ENCODE measurements around the gene PEAR1.
A peak's percentile ranks its signal among the peaks of the same experiment; 100 is the strongest.

Gene PEAR1, protein sequence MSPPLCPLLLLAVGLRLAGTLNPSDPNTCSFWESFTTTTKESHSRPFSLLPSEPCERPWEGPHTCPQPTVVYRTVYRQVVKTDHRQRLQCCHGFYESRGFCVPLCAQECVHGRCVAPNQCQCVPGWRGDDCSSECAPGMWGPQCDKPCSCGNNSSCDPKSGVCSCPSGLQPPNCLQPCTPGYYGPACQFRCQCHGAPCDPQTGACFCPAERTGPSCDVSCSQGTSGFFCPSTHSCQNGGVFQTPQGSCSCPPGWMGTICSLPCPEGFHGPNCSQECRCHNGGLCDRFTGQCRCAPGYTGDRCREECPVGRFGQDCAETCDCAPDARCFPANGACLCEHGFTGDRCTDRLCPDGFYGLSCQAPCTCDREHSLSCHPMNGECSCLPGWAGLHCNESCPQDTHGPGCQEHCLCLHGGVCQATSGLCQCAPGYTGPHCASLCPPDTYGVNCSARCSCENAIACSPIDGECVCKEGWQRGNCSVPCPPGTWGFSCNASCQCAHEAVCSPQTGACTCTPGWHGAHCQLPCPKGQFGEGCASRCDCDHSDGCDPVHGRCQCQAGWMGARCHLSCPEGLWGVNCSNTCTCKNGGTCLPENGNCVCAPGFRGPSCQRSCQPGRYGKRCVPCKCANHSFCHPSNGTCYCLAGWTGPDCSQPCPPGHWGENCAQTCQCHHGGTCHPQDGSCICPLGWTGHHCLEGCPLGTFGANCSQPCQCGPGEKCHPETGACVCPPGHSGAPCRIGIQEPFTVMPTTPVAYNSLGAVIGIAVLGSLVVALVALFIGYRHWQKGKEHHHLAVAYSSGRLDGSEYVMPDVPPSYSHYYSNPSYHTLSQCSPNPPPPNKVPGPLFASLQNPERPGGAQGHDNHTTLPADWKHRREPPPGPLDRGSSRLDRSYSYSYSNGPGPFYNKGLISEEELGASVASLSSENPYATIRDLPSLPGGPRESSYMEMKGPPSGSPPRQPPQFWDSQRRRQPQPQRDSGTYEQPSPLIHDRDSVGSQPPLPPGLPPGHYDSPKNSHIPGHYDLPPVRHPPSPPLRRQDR

DNA sequence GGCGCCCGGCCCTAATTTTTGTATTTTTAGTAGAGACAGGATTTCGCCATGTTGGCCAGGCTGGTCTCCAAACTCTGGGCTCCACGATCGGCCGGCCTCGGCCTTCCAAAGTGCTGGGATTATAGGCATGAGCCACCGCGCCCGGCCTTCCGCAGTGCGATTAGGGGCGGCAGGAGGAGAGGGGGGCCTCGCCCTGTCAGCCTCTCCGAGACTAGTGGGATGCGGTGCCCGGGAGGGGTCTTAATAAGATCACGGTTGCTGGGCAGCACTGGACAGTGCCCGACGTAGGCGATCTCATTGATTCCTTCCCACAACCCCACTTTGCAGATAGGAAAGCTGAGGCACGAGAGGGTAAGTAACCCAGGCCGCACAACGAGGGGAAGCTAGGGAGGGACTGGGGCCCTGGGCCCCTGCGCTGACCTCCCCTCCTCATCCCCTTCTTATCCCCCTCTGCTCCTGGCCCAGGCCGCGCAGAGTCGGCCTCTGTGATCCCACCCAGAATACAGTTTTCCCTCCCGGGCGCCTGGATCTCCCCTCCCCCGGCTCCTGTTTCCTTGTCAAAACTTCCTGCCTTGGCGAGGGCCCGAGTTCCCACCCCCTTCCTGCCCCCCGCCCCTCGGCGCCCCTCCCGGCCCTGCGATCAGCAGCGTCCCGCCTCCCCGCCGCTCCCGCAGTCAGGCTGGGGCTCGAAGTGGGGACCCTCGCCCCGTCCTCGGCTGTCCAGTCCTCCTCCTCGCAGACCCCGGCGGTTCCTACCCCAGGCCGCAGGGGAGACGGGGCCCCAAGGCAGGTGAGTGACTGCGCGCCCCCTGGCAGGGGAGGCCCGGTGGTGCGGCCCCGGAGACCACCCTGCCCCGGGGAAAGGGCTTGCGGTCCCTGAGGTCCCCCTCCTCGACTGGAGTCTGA is at the start of gene PEAR1:
TSS of gene PEAR1 (plus strand) at position 671 of the 906 bp plus-strand sequence. CDS start 10,209 bp downstream, outside the sequence.
- DNase-seq = no peak

GRCh38 chr1:156844102-156844501 is 49.4 kb upstream of the PEAR1 start:
- no peak for DNase-seq

DNA sequence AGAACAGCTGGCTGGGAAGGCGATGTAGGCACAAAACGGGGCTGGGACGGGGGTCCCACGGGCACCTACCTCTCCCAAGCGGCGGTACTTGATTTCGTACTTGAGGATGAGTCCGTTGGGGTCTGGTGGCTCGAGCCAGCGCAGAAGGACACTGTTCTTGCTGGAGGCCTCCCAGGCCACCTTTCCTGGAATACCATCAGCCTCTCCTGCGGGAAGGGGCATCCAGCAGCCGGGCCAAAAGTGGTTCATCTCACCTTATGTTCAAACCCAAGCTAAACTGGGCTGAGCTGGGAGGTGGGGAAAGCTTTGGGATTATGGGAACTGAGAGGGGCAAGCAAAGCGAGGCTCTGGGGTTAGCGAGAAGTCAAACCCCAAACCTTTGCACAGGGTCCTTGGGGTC is 48.9 kb upstream of the PEAR1 start:
- DNase-seq = no peak

DNA sequence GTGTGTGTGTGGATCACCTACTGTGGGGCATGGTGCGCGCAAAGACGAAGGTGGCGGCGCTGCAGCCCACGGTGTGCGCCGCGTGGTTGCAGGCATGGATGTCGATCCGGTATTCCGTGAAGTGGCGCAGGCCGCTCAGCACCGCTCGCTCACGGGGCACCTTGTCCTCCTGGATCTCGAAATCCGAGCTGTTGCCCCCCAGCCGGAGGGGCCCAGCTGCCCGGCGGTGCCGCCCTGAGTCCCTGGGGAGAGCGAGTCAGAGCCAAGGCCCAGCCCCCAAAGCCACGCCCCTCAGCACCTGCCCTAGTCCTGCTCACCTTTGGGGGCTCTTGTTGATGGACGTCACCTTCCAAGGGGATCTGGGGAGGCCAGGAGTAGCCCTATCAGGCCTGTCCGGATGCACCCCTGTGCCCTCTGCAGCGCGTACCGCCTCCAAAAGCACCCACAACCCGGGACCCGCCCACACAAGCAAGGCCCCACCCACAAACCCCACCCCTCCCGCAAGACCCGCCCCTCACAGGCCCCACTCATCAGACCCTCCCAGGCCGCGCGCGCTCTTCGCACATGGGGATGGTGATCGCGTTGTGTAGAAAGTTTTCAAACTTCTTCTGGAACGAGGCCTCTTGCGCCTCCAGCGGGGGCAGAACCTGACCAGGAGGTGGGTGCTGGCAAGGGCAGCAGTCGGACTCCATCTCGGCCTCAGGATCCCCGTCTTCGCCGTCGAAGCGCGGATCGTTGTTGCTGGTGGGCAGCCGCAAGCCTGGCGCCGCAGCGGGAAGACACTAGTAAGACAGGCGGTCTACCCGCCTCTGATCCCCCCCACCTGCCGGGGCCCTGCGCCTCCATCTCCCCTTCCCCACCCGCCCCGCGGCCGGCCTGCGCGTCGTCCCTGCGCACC is 48.2 kb upstream of the PEAR1 start:
- peak; percentile 51 for DNase-seq

- no peak for DNase-seq
Measured at GRCh38 chr1:156845953-156846545, 47.5 kb upstream of the PEAR1 start.

DNA sequence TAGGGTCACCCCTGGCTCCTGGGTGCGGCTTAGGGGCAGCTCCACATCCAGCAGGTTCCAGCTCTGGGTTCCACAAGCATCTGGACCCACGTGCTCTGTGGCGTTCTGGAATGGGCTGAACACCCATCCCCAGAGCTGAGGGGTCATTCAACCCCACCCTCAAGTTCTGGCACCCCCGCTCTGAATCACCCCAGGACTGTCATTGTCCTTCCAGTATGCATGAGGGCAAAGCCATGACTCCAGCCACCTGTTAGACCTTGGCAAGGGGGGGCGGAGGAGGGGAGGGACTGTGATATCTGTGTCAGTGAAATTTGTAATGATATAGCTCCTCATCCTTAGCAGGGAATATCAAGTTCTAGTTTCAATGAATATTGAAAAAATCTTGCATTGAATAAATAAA is 46.9 kb upstream of the PEAR1 start:
- DNase-seq = no peak

DNA sequence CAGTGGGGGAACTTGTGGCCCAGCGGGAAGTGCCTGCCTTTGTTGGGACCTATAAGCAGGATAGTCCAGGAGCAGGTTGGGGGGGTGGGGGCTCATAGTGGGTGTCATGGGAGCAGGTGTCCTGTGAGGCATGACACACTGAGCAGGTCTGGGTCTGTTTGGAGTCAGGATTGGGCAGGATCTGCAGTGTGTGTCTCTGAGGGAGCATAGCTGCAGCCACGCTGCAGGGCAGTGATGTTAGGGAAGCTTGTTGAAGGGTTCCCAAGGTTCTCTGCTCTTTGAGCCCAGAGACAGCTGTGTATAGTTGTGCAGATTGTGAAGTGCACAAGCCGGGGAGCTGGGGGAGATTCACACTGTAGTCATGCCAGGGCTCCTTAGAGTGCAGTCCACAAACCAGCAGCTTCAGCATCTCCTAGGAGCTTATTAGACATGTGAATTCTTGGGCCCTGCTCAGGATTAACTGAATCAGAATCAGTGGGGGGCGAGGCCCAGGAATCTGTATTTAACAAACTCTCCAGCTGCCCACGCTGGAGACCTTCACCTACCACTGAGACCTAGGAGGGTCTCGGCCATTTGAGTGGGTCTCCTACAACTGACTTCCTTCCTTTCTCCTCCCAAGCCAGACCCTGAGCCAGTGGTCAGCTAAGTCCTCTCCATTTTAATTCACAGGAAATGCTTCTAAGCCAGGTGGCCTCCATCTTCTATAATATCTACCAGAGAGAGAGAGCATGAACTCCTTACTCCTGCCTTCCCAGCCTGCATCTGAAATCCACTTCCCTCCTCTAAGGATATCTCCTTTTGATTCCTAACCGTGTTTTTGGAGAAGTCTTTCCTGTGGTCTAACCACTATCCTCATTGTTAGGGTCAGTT is 45.7 kb upstream of the PEAR1 start:
- no peak for DNase-seq

- DNase-seq = peak; percentile 82
Measured at GRCh38 chr1:156848461-156849150, 44.9 kb upstream of the PEAR1 start.

- DNase-seq = no peak
Measured at GRCh38 chr1:156849151-156849496, 44.4 kb upstream of the PEAR1 start.

DNA sequence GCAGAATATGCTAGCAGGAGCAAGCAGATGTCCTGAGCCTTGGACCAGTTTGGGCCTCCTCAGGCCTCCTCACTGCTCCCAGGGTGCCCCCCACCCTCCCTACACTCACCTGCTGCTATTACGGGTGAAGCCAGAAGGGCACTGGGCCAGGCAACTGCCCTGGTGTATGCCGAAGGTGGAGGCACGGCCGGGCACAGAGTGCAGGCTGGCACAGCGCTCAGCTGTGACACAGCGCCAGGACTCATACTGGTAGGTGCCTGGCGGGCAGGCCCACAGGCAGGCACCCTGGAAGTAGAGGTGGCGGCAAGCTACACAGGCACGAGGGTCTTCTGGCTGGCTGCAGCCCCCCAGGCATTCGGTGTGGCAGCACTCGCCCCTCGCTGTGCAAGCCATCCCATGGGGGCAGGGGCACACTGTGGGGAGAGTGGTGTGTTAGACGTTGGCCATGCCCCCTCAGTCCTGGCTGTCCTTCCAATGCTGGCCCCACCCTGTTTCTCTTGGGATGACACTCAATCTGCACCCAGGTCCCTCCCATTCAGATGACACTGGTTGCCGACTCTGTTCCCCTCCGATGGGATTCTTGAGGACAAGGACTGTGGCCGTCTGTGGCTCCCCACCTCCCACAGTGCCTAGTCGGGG is 41.6 kb upstream of the PEAR1 start:
- DNase-seq = no peak

- no peak for DNase-seq
Measured at GRCh38 chr1:156852418-156852874, 41.1 kb upstream of the PEAR1 start.

- DNase-seq = no peak
Measured at GRCh38 chr1:156853761-156854160, 39.8 kb upstream of the PEAR1 start.

DNA sequence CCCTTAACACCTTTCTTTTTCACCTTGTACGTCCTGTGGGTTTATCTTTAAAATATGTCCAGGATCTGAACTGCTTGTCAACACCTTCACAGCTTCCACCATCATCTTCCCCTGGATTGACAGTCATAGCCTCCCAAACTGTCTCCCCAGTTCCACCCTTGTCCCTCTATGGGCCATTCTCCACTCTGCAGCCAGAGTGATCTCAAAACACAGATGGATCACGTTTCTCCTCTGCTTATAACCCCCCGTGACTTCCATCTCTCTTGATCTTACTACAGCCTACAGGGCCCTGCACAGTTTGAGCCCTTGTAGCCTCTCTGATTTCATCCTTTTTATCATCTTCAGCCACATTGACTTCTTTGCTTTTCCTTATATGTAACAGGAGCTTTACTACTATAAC is 38.9 kb upstream of the PEAR1 start:
- no peak for DNase-seq

DNA sequence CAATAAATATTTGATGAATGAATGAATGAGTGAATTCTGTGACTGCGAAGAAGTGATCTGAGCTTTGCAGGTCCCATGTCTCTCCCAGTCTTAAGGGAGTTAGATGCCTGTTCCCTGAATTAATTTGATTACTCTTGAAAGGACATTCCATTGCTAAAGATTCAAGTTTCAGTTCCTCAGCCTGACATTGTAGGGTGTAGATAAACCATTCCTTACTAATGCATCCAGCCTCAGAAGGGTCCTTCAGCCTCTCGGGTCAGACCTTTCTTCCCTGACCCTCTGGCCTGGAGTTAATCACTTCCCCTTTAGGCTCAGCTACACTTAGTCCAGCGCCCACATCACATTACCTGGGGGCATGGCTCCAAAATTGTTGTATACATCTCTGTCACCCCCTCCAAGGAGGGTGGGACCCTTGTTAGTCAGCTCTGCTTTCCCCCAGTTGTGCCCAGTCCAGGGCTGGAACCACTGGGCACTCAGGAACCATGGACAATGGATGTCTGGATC is 37.2 kb upstream of the PEAR1 start:
- no peak for DNase-seq

DNA sequence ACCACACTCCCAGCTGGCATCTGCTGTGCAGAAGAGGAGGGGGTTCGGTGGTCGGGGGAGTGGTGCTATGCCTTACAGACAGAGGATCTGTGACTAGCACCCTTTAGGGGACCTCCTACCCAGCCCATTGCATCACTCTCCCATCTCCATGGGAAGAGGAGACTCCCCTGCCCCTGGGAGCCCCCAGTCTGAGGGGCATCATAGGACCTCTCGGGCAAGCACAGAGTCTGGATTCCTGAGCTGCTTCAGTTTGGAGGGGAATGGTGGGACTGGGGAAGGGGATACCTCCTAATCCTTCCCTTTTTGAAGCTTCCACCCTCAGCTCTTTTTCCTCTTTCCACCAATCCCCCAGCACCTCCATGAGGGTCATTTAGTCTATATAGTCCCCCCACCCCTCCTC is 36.0 kb upstream of the PEAR1 start:
- no peak for DNase-seq

DNA sequence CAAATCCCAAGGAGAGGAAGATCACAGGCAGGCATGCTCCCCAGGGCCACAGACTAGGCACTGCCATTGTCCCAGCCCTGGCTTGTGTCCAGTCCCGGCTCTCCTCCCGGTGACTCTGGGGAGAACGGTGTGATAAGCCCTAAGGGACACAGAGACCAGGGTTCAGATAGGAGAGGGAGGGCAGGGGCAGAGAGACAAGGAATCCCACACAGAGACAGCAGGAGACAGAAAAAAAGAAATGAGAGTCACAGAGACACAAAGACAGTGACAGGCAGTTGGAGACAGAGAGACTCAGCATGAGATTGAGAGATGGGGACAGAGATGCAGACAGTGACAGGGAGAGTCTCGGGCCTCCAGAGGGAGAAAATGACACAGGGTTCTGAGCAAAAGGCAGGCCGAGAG is 35.0 kb upstream of the PEAR1 start:
- DNase-seq = no peak

GRCh38 chr1:156858959-156859522 is 34.5 kb upstream of the PEAR1 start, which contains the start of gene INSRR:
Gene INSRR (minus strand): TSS chr1:156859117. CDS start chr1:156858621, 496 bp downstream.
- DNase-seq = no peak

- peak; percentile 28 for DNase-seq
Measured at GRCh38 chr1:156859523-156860112, 33.9 kb upstream of the PEAR1 start.

Measured in CD4-positive, alpha-beta T cell treated with Interleukin-10 for 1 hour (primary cell).